Spinal cord (tissue), 10 donors: ENCODE results near the gene ZNF496. TPM values are rescaled to one million over a fixed set of nuclear protein-coding genes. Genes with fewer than 3 reads are reported as not detected.

Experiments used
- DNase-seq, 6 donors: peaks; one replicate each; pipeline versions ENCODE4 v3.0.0 to v3.0.0-alpha.2; 2013 to 2015; ENCODE audit warnings: low spot score in 6 of 6, low read depth in 4 of 6
- H3K27ac ChIP-seq: one replicate; pipeline ENCODE4 v1.5.1; 2013; ENCODE audit warnings: low read depth, low read length, control low read depth
- H3K27me3 ChIP-seq: one replicate; pipeline ENCODE4 v1.6.1; 2013; ENCODE audit warnings: low read length; ENCODE audit not compliant: control insufficient read depth, insufficient read depth
- H3K36me3 ChIP-seq: one replicate; pipeline ENCODE4 v1.6.1; 2013; ENCODE audit warnings: low read length; ENCODE audit not compliant: control insufficient read depth, insufficient read depth
- H3K4me1 ChIP-seq: one replicate; pipeline ENCODE4 v1.6.1; 2013; ENCODE audit warnings: low read length; ENCODE audit not compliant: control insufficient read depth, insufficient read depth
- H3K4me3 ChIP-seq: one replicate; pipeline ENCODE4 v1.5.1; 2013; ENCODE audit warnings: low read depth, low read length, control low read depth
- H3K9me3 ChIP-seq: one replicate; pipeline ENCODE4 v1.6.1; 2013; ENCODE audit warnings: low read length; ENCODE audit not compliant: control insufficient read depth, insufficient read depth
- WGBS: methylation state at CpG from one replicate; pipeline ENCODE4 v1.1.5; 2013; ENCODE audit warnings: missing lambda C conversion rate; ENCODE audit not compliant: insufficient coverage; 5-methylcytosine and 5-hydroxymethylcytosine counted together
- polyA plus RNA-seq, 2 donors: library from polyadenylated mRNA; unstranded; fragments of 120-200 nt; gene quantifications; one replicate each; pipeline ENCODE4 v1.2.1, GENCODE V29; 2013; ENCODE audit not compliant: insufficient read length in 2 of 2
- total RNA-seq, 2 donors: library from RNA; depleted of rRNA in 1 of 2; stranded (reverse); fragments of 120-200 nt in 1 of 2; fragments of >200 nt in 1 of 2; gene quantifications; one replicate each; pipeline versions ENCODE4 v1.2.3 to v1.2.4, GENCODE V29; 2013 to 2014
- donor health status: healthy.

The ZNF496 gene
- total and polyA plus RNA-seq, 4 donors = 11.2 to 35.9 (median 27.9) TPM

DNA sequence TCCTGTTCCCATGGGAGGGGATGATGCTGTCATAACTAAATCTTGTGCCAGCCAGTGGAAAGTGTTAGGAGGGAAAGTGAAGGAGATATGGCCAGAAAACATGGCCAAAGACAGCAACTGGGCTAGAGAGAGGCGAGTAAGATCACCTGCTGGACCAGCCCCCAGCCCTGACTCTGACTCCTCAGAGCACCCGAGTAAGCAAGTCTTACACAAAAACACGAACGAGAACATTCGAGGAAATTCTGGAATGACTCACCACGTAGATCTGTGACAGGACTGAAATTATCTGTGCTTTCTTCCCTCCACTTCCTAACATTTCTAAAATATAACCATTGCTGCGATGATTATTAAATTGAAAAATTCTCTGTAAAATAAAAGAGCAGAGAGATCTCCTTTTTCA lies 9.2 kb downstream of the ZNF496 start:
- no peak for DNase-seq
- Histone ChIP-seq H3K4me1 (no peaks in the 10 kb centered on the region), H3K36me3 (peaks cover 41% of the 10 kb centered on the region), H3K27me3 (no peaks in the 10 kb centered on the region), H3K9me3 (no peaks in the 10 kb centered on the region), H3K27ac (no peak overlapping the region), H3K4me3 (no peak overlapping the region)
- 84% methylated on average over 6 of the region's 7 CpGs for WGBS

DNA sequence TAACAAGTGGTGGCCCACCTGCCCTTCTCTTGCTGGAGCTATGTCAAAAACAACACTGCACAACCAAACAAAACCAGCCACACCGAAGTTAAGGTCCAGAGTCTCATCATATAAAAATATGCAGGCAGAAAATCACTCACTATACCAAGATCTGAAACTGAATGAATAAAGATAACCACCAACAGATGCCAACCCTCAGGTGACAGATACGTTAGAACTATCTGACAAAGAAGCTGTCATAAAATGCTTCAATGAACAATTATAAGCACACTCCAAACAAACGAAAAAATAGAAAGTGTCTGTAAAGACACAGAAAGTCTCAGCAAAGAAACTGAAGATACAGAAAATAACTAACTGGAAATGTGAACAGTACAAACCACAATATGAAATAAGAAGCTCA lies 14.0 kb downstream of the ZNF496 start:
- WGBS = no CpG with 5 or more reads among the region's 3 CpGs
- DNase-seq = no peak
- peaks cover 42% of the 10 kb centered on the region for H3K36me3 ChIP-seq

DNA sequence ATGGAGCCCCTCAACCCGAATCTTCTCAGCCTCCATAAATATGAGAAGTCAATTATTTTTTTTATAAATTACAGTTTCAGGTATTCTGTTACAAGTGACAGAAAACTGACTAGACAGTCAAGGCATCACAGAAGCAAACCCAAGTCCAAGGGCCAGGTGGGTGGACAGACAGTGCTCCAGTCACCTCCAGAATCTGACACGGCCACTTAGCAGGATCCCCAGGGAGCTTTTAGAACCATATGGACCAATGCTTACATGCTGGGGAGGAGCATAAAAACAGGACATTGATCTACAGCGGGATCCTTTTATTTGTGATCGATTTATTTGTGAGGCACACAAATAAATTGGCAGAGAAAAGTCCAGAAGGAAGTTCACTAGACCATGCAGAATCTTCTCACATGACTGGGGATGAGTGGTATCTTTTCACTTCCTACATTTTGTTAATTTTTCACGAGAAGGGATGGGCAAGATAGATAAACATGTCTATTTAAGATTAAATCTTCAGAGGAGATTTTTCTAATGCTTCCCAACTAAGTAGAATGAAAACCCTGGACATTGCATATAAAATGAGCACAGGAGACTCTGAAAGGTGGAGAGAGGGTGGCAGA lies 15.0 kb downstream of the ZNF496 start:
- DNase-seq = no peak
- H3K27ac ChIP-seq = no peak overlapping the region
- peaks cover 40% of the 10 kb centered on the region for H3K36me3 ChIP-seq
- 60% methylated on average over 1 of the region's 5 CpGs for WGBS
- no peak overlapping the region for H3K4me3 ChIP-seq
- no peaks in the 10 kb centered on the region for H3K27me3 ChIP-seq
- no peaks in the 10 kb centered on the region for H3K9me3 ChIP-seq
- H3K4me1 ChIP-seq = no peaks in the 10 kb centered on the region

More for the DNA sequence above, 14.0 kb downstream of the ZNF496 start:
- Histone ChIP-seq H3K9me3 (no peaks in the 10 kb centered on the region), H3K4me1 (no peaks in the 10 kb centered on the region), H3K27me3 (no peaks in the 10 kb centered on the region), H3K4me3 (no peak overlapping the region), H3K27ac (no peak overlapping the region)

DNA sequence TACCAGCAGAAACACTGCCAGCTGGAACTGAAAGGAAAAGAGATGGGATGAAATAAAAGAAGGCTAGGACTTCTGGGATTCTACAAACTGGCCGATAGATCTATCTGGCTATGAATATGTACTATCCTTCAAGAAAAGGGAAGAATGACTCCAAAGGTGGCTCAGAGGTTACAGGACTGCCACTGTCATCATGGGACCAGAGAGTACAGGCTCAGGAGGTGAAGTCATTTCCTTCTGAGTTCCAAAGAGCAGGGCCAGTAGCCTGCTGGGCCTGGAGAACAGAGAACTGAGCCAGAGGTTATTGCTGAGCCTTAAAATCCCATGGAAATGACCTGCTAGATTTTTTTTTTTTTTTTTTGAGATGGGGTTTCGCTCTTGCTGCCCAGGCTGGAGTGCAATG lies 27.6 kb downstream of the ZNF496 start:
- Histone ChIP-seq H3K4me3 (no peak overlapping the region), H3K36me3 (peaks cover 70% of the 10 kb centered on the region), H3K4me1 (no peaks in the 10 kb centered on the region), H3K27ac (no peak overlapping the region), H3K9me3 (no peaks in the 10 kb centered on the region), H3K27me3 (no peaks in the 10 kb centered on the region)
- no peak for DNase-seq
- 100% methylated on average over 2 of the region's 2 CpGs for WGBS

DNA sequence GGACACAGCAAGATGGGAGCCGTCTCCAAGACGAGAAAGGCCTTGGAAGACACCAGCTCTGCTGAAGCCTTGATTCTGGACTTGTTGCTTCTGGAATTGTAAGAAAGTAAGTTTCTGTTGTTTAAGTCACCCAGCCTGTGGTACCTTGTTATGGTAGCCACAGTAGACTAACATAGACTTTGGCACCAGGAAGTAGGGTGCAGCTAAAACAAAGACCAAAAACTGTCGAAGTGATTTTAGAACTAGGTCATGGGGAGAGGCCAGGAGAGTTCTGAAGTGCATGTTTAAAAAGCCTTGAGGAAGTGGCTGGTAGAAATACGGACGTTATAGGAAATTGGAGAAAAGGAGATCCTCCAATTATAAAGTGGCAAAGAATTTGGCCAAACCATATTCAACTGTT lies 28.5 kb downstream of the ZNF496 start:
- Histone ChIP-seq H3K4me3 (no peak overlapping the region), H3K27me3 (no peaks in the 10 kb centered on the region), H3K9me3 (no peaks in the 10 kb centered on the region), H3K36me3 (peaks cover 69% of the 10 kb centered on the region), H3K4me1 (no peaks in the 10 kb centered on the region), H3K27ac (no peak overlapping the region)
- no peak for DNase-seq
- 82% methylated on average over 5 of the region's 5 CpGs for WGBS

DNA sequence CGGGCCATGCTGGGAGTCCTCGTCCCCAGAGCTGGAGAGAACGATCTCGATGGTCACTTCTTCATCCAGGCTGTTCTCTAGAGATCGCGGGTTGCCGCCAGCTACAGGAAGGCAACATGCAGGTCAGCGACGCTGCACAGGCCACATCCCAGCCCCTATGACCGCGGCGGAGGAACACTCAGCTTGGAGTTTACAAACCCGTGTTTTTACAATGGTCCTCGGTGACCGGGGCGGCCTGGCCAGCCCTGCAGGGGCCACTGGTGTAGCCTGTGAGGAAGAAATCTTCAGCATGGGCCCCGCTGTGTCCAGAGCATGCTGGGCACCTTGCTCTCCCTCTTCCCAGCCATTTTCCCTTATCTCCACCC lies 30.5 kb downstream of the ZNF496 start:
- Histone ChIP-seq H3K27me3 (no peaks in the 10 kb centered on the region), H3K27ac (no peak overlapping the region), H3K36me3 (peaks cover 52% of the 10 kb centered on the region), H3K4me1 (no peaks in the 10 kb centered on the region), H3K4me3 (no peak overlapping the region), H3K9me3 (no peaks in the 10 kb centered on the region)
- WGBS = 98% methylated on average over 16 of the region's 17 CpGs
- DNase-seq = no peak

DNA sequence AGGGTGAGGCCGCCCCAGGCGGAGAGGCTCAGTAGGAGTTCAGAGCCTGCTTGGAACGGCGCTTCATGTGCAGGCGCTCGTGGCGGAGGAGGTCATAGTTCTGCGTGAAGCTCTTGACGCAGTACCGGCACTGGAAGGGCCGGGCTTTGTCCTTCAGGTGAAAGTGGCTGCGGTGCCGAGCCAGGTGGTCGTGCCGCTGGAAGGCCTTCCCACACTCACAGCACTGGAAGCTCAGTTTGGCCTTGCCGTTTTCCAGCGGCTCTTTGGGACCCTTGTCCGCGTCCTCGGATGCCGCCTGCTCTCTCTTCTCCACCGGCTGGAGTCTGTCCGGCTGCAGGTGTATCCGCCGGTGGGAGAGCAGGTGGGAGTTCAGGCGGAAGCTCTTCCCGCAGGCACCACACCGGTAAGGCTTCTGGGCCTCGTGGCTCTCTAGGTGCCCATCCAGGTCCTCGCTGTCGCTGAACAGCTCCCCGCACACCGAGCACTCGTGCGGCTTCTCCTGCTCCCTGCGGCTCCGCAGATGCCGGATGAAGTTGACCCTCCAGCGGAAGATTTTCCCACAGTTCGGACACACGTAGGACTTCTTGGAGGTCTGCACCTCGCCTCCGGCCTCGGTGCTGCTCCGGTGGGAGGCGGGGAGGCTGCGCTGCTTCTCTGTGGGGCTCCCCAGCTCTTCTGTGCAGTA lies 31.0 kb downstream of the ZNF496 start:
- Histone ChIP-seq H3K27me3 (no peaks in the 10 kb centered on the region), H3K9me3 (no peaks in the 10 kb centered on the region), H3K27ac (no peak overlapping the region), H3K4me1 (no peaks in the 10 kb centered on the region), H3K36me3 (peaks cover 48% of the 10 kb centered on the region), H3K4me3 (no peak overlapping the region)
- WGBS = 98% methylated on average over 47 of the region's 47 CpGs
- no peak for DNase-seq

DNA sequence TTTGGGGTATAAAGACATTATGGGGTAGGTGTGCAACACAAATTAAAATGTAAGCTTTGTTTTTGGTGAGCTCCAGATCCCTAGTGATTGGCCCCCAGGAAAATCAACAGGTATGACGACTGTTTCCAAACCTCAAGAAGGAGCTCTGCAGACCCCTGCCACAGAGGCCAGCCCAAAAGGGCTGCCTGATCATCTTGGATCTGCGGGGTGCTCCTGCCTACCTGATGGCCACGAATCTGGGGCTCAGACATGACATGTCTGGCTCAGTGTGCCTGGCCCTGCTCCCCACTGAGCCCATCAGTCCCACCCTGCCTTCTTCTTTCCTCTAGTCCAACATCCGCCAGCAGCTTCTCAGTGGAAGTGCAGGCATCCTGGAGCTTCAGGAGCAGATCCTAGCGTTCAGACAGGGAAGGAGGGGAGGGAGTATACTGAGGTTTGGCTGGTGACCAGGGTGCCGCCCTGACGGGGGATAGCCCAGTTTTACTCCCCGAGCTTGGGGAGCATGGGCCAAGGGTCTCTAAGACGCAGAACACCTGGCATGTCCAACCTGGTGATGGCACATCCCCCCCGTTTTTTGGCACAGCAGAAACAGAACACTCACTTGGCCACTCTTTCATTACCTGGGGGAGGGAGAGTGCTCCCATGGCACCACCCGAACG lies 31.8 kb downstream of the ZNF496 start:
- H3K9me3 ChIP-seq = no peaks in the 10 kb centered on the region
- DNase-seq = no peak
- H3K4me3 ChIP-seq = no peak overlapping the region
- no peaks in the 10 kb centered on the region for H3K4me1 ChIP-seq
- WGBS = 93% methylated on average over 8 of the region's 12 CpGs
- peaks cover 42% of the 10 kb centered on the region for H3K36me3 ChIP-seq
- H3K27ac ChIP-seq = no peak overlapping the region
- H3K27me3 ChIP-seq = no peaks in the 10 kb centered on the region

DNA sequence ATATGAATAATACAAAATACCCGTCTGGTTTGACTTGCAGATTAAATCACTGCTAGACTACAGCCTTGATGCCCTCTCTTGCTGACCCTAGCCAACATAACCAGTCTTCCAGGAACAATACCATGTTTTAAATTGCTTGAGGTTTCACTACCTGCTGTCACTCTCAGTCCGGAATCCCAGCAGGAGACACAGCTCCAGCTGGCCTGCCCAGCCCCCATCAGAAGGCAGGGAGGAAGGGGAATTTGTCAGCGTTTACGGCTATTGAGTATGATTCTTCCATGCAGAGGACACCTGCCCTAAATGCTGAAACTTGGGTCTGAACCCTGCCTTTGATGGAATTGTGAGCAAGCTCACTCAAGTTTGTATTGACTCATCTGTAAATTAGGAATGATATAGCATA lies 33.0 kb downstream of the ZNF496 start:
- Histone ChIP-seq H3K27ac (no peak overlapping the region), H3K9me3 (no peaks in the 10 kb centered on the region), H3K4me3 (no peak overlapping the region), H3K27me3 (no peaks in the 10 kb centered on the region), H3K4me1 (no peaks in the 10 kb centered on the region), H3K36me3 (peaks cover 38% of the 10 kb centered on the region)
- 45% methylated on average over 3 of the region's 4 CpGs for WGBS
- no peak for DNase-seq

DNA sequence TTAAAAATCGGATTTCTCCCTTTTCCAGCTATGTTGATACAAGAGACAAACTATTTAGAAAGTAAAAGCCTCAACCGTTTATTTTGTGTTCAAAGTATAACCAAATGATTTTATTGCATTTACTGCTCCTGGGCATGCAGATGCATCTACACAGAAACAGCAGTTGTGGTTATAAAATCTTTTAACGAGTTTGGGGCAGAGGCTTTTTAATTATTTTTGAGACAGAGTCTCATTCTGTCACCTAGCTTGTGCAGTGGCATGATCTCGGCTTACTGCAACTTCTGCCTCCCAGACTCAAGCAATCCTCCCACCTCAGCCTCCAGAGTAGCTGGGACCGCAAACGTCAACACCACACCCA lies 33.6 kb downstream of the ZNF496 start:
- Histone ChIP-seq H3K27ac (no peak overlapping the region), H3K4me3 (no peak overlapping the region), H3K9me3 (no peaks in the 10 kb centered on the region), H3K4me1 (no peaks in the 10 kb centered on the region), H3K36me3 (peaks cover 38% of the 10 kb centered on the region), H3K27me3 (no peaks in the 10 kb centered on the region)
- 78% methylated on average over 3 of the region's 6 CpGs for WGBS
- no peak for DNase-seq
